K562 (cell line): Measurements from ENCODE around the gene TECPR2. TPM values are rescaled to one million over a fixed set of nuclear protein-coding genes. Genes with fewer than 3 reads are reported as not detected.

Experiments used
- ARHGAP35 ChIP-seq: fragments of 450-650 bp; IDR thresholded peaks from 2 replicates; pipeline ENCODE4 v1.6.1; 2018; ENCODE audit not compliant: partially characterized antibody
- ASH1L ChIP-seq: fragments of 450-650 bp; IDR thresholded peaks from 2 replicates; pipeline ENCODE4 v1.6.1; 2018; ENCODE audit warnings: borderline replicate concordance, mild to moderate bottlenecking, low read depth; ENCODE audit not compliant: partially characterized antibody
- ATF3 ChIP-seq, 2 experiments: fragments of 450-650 bp in 1 of 2; sonication (generic) in 1 of 2; formaldehyde crosslinking in 1 of 2; IDR thresholded peaks in 1 of 2; conservative IDR thresholded peaks in 1 of 2; 2 replicates each; pipeline versions ENCODE4 v1.6.1 to v1.8.1; 2016 to 2023; ENCODE audit warnings: mild to moderate bottlenecking in 2 of 2, moderate library complexity in 2 of 2, inconsistent platforms in 1 of 2, missing genetic modification reagents in 1 of 2
- BCOR ChIP-seq: fragments of 450-650 bp; IDR thresholded peaks from 2 replicates; pipeline ENCODE4 v1.6.1; 2016
- CREM ChIP-seq: IDR thresholded peaks from 2 replicates; pipeline ENCODE4 v1.6.1; 2014; ENCODE audit warnings: antibody characterized with exemption, low read depth
- DPF2 ChIP-seq: fragments of 450-650 bp; IDR thresholded peaks from 2 replicates; pipeline ENCODE4 v1.6.1; 2016
- E2F6 ChIP-seq, 2 experiments: IDR thresholded peaks; 2 replicates each; pipeline ENCODE4 v1.6.1; 2011; ENCODE audit warnings: borderline replicate concordance in 1 of 2, control low read depth in 1 of 2, low read depth in 1 of 2, low read length in 1 of 2, mild to moderate bottlenecking in 1 of 2, mixed read lengths in 1 of 2, moderate library complexity in 1 of 2; ENCODE audit not compliant: insufficient read depth in 1 of 2, insufficient read length in 1 of 2, poor library complexity in 1 of 2, severe bottlenecking in 1 of 2; ENCODE audit errors: extremely low read depth in 1 of 2
- ELF4 ChIP-seq: fragments of 450-650 bp; formaldehyde crosslinking; IDR thresholded peaks from 2 replicates; pipeline ENCODE4 v1.4.0; 2022; ENCODE audit warnings: missing genetic modification characterization
- HDAC3 ChIP-seq: fragments of 450-650 bp; IDR thresholded peaks from 2 replicates; pipeline ENCODE4 v1.6.1; 2018; ENCODE audit warnings: borderline replicate concordance, mild to moderate bottlenecking, moderate library complexity; ENCODE audit not compliant: partially characterized antibody
- IRF2 ChIP-seq: sonication (generic); formaldehyde crosslinking; IDR thresholded peaks from 2 replicates; pipeline ENCODE4 v1.8.1; 2022; ENCODE audit warnings: mild to moderate bottlenecking, missing genetic modification reagents
- MITF ChIP-seq: IDR thresholded peaks from 2 replicates; pipeline ENCODE4 v1.6.1; 2014; ENCODE audit warnings: antibody characterized with exemption
- NR4A1 ChIP-seq, 2 experiments: fragments of 250-450 bp in 1 of 2; fragments of 450-650 bp in 1 of 2; sonication (Bioruptor Pico) in 1 of 2; IDR thresholded peaks; 2 replicates each; pipeline versions ENCODE4 v1.4.0 to v1.6.1; 2016 to 2020; ENCODE audit warnings: mild to moderate bottlenecking in 2 of 2, missing compliant biosample characterization in 1 of 2, missing genetic modification characterization in 1 of 2, moderate library complexity in 1 of 2
- PHB2 ChIP-seq: fragments of 450-650 bp; IDR thresholded peaks from 2 replicates; pipeline ENCODE4 v1.6.1; 2017; ENCODE audit warnings: low read depth
- PML ChIP-seq: IDR thresholded peaks from 2 replicates; pipeline ENCODE4 v1.6.1; 2012; ENCODE audit warnings: low read length, inconsistent platforms
- SAFB ChIP-seq: fragments of 200-400 bp; formaldehyde crosslinking; IDR thresholded peaks from 2 replicates; pipeline ENCODE4 v1.6.1; 2017; ENCODE audit warnings: low read depth, low read length, borderline replicate concordance
- ZNF134 ChIP-seq: fragments of 250-450 bp; sonication (Bioruptor Pico); conservative IDR thresholded peaks from 2 replicates; pipeline ENCODE4 v1.4.0; 2020
- ZNF175 ChIP-seq: fragments of 200-800 bp; sonication (Bioruptor generic); IDR thresholded peaks from 2 replicates; pipeline ENCODE4 v1.6.1; 2016; ENCODE audit warnings: low read depth, mild to moderate bottlenecking, missing genetic modification characterization, missing compliant biosample characterization
- ZNF197 ChIP-seq: fragments of 200-800 bp; sonication (Bioruptor generic); IDR thresholded peaks from 2 replicates; pipeline ENCODE4 v1.6.1; 2016; ENCODE audit warnings: low read depth, missing genetic modification characterization, missing compliant biosample characterization
- ZNF24 ChIP-seq: fragments of 450-650 bp; IDR thresholded peaks from 2 replicates; pipeline ENCODE4 v1.6.1; 2016
- ZNF408 ChIP-seq: fragments of 250-450 bp; sonication (Bioruptor Pico); IDR thresholded peaks from 2 replicates; pipeline ENCODE4 v1.4.0; 2020; ENCODE audit warnings: low read depth, mild to moderate bottlenecking, moderate library complexity
- ZNF41 ChIP-seq: fragments of 250-450 bp; sonication (Bioruptor Pico); conservative IDR thresholded peaks from 2 replicates; pipeline ENCODE4 v1.4.0; 2020; ENCODE audit warnings: mild to moderate bottlenecking
- ZNF766 ChIP-seq: fragments of 200-800 bp; sonication (Bioruptor generic); conservative IDR thresholded peaks from 2 replicates; pipeline ENCODE4 v1.6.1; 2016; ENCODE audit warnings: missing genetic modification characterization, missing compliant biosample characterization
- polyA plus RNA-seq, 8 experiments: library from polyadenylated mRNA; depleted of rRNA in 4 of 8; stranded (reverse) in 5 of 8; unstranded in 3 of 8; fragments of >200 nt; fragmentation: Nextera tagmentation in 2 of 8; fragmentation: Illumina TruSeq in 1 of 8; extraction: Ambion mirVana in 2 of 8; extraction: Trizol in 1 of 8; gene quantifications; 2 replicates each; pipeline versions ENCODE4 v1.2.1 to v1.2.3, GENCODE V29; 2011 to 2014; ENCODE audit warnings: inconsistent platforms in 1 of 8, missing spikeins in 1 of 8
- total RNA-seq, 7 experiments: library from RNA; depleted of rRNA in 6 of 7; stranded (reverse); fragments of >200 nt in 6 of 7; fragmentation: Illumina TruSeq in 2 of 7; extraction: Trizol in 2 of 7; gene quantifications; 2 replicates each; pipeline versions ENCODE4 v1.2.1 to v1.2.3, GENCODE V29; 2011 to 2021; ENCODE audit warnings: low replicate concordance in 1 of 7

TECPR2 gene
- total and polyA plus RNA-seq, 9 of the 15 experiments (the other 6 are each of a cell fraction or from before 2014, with no cell fraction given): 0.04 to 3.0 (median 0.83) TPM

GRCh38 chr14:102504328-102504999 lies 141.7 kb downstream of the TECPR2 start (continued):
- TF ChIP-seq E2F6 (IDR thresholded peaks at IDR 0.05; ENCODE audit: borderline replicate concordance in 1 of 2, extremely low read depth in 1 of 2, insufficient read depth in 1 of 2, insufficient read length in 1 of 2, low read depth in 1 of 2, low read length in 1 of 2, poor library complexity in 1 of 2, severe bottlenecking in 1 of 2): peak; percentile 11 to 44
- 0 out of 2 replicates have a peak, but pooled peaks have one; percentile 2 for TF ChIP-seq ZNF41 (CRISPR knock-in tag)
- TF ChIP-seq PHB2: peak; percentile 58; the same call in 1 of the 2 replicates
- no peak for TF ChIP-seq IRF2
- TF ChIP-seq HDAC3: no peak
- TF ChIP-seq ASH1L: no peak
- TF ChIP-seq ZNF197 (CRISPR knock-in tag): no peak
- TF ChIP-seq ATF3 (IDR thresholded peaks at IDR 0.05): 0 out of 2 replicates have a peak, but pooled peaks have one; percentile 15
- TF ChIP-seq ATF3 (CRISPR knock-in tag; conservative IDR thresholded peaks at IDR 0.05): no peak
- peak; percentile 9; the same call in 1 of the 2 replicates for TF ChIP-seq BCOR
- TF ChIP-seq ZNF408: no peak
- TF ChIP-seq ZNF766: peak; percentile 63; the same call in 1 of the 2 replicates
- TF ChIP-seq ARHGAP35: no peak
- TF ChIP-seq DPF2: peak; percentile 91
- TF ChIP-seq ZNF134 (CRISPR knock-in tag): no peak
- no peak for TF ChIP-seq ZNF24
- no peak for TF ChIP-seq MITF
- TF ChIP-seq ELF4 (CRISPR knock-in tag): 0 out of 2 replicates have a peak, but pooled peaks have one; percentile 37
- TF ChIP-seq SAFB: no peak
- TF ChIP-seq PML: peak; percentile 61; the same call in 1 of the 2 replicates
- TF ChIP-seq CREM: peak; percentile 40; the same call in 1 of the 2 replicates
- no peak for TF ChIP-seq NR4A1 (CRISPR knock-in tag; IDR thresholded peaks at IDR 0.05)
- TF ChIP-seq NR4A1 (tag; IDR thresholded peaks at IDR 0.05): peak; percentile 70; the same call in 1 of the 2 replicates
- TF ChIP-seq ZNF175 (CRISPR knock-in tag): 0 out of 2 replicates have a peak, but pooled peaks have one; percentile 34
